Measurements from ENCODE around the gene NPHP4.
A peak's percentile ranks its signal among the peaks of the same experiment; 100 is the strongest.

NPHP4 gene

DNA sequence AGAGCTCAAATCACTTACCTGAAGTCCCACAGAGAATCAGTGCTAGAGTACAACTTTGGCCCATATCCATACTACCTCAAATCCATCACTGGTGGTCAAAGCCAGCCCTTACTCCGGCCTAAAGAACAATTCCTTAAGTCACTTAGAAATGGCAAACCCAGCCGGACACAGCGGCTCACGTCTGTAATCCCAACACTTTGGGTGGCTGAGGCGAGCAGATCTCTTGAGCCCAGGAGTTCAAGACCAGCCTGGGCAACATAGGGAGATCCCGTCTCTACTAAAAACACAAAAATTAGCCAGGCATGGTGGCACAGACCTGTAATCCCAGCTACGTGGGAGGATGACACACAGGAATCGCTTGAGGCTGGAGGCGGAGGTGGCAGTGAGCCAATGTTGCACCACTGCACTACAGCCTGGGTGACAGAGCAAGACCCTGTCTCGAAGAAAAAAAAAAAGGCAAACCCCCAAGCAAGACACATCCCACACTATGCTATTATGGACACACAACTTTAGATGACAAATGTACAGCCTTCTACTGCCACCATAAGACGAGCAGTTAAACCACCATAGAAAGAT lies 24.0 kb downstream of the NPHP4 start:
- DNase-seq: no peak

DNA sequence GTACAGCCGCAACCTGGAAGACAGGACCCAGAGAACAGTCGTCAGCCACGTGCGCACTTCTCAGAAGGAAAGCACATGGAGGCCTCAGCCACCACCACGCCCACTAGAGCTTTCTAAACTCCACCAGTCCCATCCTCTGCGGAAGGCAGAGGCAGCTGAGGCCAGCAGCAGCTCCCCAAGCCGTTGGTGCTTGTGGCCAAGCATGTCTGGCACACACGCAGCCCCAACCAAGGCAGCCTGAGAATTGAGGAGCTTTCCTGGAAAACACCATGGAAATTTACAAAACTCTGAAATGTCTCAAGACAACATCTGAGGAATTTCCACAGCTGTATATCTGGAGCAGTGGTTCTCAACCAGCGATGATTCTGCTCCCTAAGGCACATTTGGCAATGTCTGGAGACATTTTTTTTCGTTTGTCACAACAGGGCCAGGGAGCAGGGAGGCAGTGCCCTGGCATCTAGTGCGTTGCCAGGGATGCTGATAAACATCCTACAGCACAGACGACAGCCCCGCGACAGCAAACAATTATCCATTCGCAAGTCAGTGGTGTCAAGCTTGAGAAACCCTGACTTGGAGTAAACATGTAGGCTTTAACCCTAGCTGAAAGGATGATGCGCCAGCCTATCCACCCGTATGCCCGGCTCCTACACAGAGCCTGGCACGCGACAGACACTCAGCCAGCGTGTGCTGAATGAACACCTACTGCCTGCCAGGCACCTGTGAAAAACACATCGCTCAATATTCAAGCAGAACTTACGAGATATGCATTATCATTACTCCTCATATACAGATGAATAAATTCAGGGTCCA lies 24.7 kb downstream of the NPHP4 start:
- no peak for DNase-seq

DNA sequence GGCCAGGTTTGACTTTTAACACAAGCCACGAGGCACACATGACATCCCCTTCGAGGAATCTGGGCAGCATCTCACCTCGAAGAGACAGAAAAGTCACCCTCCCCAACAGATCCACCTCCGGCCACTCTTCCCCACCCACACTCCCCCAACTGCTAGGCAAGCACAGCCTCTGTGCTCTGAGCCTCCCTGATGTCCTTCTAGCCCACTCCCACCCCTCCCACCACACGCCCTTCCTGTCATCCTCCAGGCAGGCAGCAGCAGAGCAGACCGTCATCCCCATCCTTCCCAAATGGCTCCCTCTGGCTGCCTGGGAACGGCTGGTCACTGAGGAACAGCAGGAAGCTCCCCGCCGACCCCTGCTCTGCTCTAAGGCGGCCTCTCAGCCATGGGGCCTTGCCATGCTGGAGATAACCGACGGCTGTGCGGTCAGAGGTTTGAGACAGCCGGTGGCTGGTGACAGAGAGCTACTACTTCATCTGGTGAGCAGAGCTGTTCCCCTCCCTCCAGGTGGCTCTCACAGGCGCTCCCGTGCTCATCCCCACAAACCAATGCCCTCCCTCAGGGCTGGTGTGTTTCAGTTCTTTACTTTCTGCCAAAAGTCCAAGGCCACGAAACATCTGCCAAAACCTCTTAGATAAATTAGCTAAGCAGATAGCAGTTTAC lies 25.6 kb downstream of the NPHP4 start:
- DNase-seq: no peak

DNA sequence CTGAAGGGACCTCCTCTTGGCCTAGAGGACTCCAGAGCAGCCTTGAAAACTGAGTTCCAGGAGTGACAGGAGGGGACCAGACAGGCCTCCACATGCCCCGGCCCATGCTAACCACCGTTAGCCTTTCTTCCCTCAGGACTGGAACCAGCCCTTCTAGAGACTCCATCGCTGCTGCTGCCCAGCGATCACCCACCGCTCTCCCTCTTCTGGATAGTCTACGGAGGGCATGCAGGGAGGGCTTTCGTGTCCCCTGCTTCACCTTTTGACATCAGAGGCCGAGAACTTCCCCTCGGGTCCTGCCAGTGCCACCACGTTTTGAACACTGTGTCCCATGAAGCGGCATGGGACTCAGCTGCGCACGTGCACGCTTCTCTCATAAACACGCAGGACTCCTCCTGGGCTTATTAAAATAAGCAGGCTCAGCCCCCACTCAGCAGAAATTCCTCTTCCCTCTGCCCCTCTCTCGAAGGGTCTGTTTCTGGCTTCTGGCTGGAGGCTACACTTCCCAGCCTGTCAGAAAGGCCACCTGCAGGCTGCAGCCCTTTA lies 26.6 kb downstream of the NPHP4 start:
- no peak for DNase-seq

DNA sequence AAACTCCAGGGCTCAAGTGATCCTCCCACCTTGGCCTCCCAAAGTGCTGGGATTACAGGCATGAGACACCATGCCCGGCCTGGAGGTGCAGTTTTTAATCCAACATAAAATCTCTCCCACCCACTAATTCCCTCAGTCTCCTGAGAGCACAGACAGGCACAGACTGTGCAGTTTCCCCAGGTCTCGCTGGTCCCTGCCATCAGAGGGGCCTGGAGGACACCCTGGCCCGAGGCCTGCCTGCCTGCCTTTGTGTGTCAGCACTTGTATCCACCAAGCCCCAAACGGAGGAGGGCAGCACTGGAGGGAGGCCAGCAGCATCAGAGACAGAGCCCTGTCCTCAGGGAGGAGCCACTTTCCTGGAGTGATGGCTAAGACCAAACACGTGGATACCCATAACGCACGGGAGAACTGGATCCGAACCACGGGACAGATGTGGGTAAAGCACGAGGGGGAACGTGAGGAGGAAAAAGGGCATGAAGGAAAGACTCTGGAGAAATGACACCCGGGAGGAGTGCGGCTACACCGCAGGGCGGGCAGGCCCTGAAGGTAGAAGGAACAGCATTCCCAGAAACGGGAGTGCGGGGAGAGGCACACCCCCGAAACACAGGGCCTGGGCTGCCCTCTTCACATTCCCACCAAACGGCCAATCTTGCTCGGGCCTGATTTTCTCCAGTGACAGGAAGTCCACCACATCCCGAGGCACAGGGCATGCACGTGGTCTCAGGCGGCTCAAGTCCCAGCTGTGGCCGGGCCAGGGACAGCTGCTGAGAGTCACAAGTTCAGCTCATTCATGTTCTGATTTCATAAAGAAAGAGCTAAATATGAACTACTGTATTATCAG lies 29.7 kb downstream of the NPHP4 start:
- no peak for DNase-seq

DNA sequence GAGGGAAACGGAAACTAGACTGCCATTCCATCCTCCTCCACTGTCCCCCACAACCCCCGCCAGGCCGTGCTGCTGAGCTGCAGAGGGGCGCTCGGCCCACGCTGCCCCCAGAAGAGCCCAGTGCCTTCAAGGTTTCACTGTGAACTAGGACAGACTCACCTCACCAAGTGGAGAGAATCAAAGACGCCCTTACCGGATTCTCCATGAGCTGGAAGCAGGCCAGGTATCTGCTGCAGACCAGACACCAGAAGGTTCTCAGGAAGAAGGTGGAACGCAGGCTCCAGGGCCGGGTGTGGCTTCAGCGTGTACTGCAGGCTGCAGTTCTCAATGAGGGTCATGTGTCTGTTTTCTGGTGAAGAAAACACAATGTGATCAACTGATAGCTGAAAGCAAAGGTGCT lies 30.6 kb downstream of the NPHP4 start:
- no peak for DNase-seq

DNA sequence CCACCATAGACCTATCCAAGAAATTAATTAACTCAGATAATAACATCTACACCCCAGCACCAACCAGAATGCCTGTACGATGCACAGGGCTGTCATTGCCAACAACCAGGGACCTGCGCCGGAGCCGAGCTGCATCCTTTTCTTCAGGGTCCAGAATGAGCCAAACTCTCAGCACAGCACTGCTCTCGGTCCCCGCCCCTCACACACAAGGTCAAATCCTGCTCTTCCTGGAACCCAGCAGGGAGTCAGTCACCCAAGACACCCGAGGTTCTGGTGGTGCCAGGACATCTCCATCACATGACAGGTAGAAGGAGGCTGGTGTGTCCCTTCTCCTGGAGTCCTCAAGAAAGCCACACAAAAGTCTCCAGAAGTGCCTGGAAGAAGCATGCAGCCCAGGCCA lies 31.9 kb downstream of the NPHP4 start:
- DNase-seq: no peak

DNA sequence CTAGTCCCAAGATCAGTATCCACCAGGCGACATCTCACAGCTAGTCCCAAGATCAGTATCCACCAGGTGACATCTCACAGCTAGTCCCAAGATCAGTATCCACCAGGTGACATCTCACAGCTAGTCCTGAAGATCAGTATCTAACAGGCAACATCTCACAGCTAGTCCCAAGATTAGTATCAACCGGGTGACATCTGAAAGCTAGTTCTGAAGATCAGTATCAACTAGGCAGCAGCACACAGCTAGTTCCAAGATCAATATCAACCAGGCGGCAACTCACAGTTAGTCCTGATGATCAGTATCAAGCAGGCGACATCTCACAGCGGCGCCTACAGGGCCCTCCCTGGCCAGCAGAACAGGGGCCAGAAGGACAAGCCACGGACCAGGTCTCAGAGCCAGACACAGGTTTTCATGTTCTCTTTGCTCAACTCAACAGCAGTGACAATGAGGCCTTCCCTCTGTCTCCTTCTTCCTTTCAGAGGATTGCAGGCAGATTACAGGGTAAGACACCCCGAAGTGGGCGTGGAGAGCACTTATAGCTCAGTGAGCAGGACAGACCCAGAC lies 32.5 kb downstream of the NPHP4 start:
- no peak for DNase-seq

DNA sequence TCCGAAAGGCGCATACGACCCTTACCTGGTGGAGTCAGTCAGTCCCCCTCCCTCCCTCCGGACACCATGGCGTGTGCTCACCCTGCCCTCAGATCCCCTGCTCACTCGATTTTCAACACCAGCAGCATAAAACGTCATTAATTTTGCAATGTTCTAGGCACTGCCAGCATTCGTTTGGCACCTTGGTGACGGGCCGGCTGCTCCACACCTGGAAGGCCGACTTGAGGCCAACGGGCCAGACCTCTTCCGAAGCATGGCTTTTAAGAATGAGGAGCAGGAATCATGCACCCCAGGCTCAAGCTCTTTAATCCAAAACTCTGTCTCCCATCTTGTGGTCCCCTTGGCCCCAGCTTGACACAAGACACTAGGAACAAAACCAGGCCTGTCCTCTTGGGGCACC lies 33.1 kb downstream of the NPHP4 start:
- DNase-seq: no peak

DNA sequence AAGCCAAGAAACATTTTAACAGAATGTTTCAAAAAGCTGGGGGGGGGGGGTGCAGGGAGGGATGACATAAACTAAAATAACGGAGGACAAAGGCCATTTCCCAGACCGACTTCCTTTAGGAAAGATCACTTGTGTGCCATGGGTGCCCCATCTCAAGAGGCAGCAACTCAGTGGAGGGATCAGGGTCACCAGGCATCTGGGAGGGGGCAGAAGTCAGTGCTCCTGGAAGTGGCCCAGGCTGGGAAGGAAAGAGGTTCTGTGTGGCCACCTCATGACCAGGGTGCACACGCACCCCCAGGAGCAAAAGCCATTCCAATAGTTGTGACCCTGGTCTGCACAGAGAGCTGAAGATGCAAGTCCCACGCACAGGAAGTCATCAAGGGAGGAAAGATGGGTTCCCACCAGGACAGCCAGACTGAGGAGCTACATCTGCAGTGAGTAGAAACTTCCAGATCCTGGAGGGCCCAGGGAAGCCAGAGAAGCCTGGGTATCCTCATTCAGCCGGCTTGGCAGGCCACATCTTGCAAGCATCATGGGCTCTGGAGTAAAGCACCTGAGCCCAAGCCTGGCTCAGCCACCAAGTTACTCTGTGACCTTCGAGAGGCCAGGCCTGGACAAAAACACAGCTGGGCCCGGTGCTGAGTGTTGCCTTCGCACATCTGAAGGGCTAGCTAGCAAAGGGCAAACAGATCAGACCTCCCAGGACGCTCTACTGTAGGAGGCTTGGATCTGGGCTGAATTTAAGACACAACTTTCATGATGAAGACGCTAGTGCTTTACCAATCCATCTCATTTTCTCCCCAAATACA lies 36.0 kb downstream of the NPHP4 start:
- no peak for DNase-seq

DNA sequence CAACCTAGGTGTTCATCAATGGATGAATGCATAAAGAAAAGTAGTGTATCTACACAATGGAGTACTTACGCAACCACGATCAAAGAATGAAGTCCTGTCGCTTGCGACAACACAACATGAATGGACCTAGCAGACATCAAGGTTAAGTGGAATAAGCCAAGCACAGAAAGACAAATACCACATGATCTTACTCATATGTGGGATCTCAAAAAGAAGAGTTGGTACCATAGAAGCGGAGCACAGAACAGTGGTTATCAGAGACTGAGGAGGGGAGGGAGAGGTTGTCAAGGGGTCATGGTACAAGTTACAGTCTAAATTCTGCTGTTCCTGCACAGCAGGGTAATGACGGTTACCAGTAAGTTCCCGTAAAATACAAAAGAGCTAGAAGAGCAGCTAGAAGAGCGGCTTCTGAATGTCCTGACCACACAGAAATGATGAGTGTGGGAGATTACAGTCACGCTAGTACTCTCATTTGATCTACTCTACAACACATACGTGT lies 36.7 kb downstream of the NPHP4 start:
- no peak for DNase-seq

DNA sequence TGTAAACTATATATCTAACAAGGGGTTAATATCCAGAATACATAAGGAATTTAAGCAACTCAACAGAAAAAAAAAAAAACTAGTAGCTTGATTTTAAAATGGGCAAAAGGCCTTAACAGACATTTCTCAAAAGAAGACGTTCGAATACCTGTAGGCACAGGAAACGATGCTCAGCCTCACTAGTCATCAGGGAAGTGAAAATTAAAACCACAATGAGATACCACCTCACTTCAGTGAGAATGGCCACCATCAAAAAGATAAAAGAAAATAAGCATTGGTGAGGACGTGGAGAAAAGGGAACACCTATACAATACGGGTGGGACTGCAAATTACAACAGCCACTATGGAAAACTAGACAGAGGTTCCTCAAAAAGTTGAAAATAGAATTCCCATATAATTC lies 37.3 kb downstream of the NPHP4 start:
- no peak for DNase-seq

DNA sequence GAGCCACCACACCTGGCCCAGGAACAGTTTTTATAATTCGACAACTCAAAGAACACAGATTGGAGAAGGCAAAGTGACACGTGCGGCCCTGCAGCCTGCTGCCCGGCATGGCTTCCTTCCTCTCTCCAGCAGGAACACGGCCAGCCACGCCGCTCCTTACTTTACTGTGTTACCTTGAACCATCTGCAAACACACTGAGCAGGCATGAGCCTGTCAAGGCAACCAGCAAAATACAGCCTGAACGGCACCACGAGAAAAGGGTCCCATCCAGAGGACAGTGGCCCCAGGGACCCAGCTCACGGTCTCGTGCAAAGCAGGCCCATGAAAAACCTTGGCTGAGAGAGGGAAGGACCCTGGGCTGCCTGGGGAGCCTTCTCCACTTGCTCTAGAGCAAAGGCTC lies 38.8 kb downstream of the NPHP4 start:
- DNase-seq: no peak

DNA sequence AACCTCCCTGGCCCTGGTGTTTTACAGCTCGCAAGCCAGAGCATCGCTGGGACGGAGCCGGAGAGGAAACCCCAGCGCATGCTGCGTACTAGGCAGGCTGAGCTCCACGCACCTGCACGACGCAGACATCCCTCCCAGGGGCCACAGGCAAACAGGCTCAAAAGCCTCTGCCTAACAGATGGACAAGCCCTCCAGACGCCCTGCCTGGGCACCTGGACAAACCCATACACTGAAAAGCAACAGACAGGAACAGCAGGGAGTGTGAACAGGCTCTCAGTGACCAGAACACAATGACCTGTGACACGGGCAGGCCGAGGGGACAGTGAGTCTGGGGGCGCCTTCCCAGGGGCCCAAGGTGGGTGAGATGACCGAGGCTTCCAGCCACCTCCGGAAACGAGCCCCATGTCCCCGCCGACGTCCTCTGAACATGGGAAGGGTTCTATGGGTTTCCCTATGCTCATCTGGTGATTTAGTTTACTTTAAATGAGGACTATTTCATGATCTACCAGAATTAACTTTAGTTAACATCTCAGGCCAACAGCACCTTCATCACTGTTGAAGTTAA lies 40.3 kb downstream of the NPHP4 start:
- DNase-seq: no peak

DNA sequence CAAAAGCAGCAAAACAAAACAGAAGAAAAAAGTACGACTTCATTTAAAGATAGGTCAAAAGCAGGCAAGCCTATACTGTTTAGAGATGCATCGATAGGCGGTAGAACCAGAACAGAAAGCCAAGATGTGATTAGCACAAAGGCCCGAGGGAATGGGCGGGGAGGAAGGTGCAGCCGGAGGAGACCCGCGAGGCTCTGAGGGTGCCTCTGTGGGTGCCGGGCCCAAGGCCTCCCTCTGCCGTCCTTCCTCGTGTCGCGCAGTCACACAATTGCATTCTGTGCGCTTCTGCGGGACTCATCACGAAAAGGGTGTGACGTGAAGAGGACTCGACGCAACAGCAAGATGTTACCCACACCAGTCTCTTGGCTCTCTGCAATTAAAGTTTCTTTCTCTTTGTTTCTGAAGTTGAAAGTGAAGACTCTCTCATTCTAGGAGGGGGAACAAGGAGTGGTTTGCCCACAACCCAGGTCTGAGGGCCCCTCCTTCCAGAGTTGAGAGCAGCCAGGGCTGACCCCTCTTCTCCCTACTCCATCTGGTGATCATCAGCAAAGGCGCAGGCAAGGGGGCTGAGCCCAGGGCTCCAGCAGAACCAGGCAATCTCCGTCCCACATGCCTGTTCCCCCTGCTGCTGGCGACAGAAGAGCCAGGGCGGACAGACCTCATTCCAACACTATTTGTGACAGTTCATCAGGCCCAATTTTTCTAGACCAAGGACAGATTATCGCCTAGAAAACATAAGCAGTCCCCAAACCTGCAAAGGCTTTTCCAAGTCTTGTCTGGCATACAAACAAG lies 41.0 kb downstream of the NPHP4 start:
- DNase-seq: no peak

DNA sequence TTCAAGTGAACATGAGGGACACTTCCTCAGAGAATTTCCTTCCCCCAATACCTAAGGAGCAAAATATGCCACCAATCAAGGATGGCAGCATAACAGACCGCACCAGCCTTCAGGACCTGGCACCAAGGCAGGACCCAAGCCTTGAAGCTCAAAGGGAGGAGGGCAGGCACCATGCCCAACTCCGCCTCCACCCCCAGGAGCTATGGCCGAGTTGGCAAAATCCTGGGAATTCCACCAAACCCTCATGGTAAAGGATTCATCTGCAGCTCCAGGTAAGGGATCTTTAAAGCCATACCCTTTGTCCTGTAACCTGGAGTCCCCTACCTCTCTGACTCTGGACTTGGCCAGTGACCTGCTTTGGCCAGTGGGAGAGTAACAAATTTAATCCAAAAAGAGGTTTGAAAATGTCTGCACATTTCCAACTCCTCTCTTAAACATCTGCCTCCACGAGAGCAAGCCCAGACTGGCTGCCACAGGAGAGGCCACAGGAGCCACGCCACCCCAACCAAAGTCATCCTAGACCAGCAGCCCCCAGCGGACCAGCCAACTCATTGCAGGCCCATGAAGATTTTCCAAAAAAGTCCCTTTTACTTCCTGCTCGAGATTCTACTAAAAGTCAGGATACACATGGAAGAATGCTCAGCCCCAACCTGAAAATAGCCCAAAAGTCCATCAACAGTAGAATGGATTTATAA lies 41.9 kb downstream of the NPHP4 start:
- no peak for DNase-seq

DNA sequence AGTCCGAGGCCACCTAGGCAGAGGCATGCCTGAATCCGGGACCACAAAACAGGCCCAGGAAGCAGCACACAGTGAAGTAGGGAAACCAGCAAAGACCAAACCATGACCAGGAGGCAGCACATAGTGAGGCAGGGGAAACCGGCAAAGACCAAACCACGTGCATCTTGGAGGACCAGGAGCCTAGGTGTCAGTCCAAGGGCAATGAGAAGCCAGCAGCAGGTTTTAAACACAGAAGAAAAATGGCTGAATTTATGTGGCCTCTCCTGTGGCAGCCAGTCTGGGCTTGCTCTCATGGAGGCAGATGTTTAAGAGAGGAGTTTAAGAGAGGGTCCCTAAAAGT lies 42.5 kb downstream of the NPHP4 start:
- DNase-seq: no peak

DNA sequence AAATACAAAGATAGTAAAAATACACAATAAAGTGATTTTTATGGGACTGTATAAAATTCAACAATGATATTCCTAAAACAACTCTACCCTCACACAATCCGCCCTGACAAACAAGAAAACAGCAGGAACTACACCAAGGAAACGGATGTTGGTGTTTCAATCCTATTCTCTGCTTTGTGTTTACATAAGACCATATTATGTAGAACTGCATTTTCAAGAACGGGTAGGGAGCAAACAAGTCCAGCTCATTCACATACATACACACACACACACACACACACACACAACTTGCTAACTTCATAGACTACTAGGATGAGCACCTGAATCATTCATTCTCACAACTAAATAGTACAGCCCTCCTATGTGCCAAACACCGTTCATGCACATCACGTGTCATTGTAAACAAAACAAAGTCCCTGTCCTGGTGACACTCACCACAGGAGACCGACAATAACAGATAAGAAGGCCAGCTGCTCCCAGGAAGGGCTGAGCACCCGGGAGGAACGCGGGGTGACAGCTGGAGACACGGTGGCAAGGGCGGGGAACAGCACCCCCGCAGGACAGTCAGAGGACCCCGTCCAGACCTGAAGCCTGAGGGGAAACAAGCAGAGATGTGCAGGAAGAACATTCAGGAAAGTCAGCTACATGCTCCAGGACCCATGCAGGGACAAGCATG lies 43.0 kb downstream of the NPHP4 start:
- DNase-seq: peak; percentile 65

DNA sequence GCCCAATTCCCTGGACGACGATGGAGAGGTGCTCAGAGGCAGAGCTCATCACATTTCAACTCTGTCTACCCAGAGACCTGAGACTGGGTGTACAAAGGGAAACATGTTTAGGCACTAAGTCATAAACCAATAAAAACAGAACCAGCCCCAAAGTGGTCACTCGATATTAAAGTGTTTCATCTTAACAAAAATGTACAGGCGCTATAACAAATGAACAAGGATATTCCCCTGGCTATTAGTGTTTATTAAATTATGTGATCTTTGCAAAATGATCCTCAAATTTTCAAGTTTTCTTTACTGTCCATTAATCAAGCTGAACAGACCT lies 43.6 kb downstream of the NPHP4 start:
- no peak for DNase-seq
